Ovary (tissue), 3 donors: ENCODE measurements around the gene LGI2.

Experiments
- CTCF ChIP-seq, 3 donors: fragments of 450-650 bp in 2 of 3; fragments of 200-600 bp in 1 of 3; IDR thresholded peaks; one replicate each; pipeline versions ENCODE4 v1.5.1 to v1.8.0; 2016 to 2022; ENCODE audit warnings: antibody characterized with exemption in 3 of 3, mild to moderate bottlenecking in 1 of 3
- POLR2A ChIP-seq: fragments of 450-650 bp; IDR thresholded peaks from one replicate; pipeline ENCODE4 v1.6.1; 2017; ENCODE audit warnings: antibody characterized with exemption, mild to moderate bottlenecking, moderate library complexity
- donor health status: DM: no; HTN: no; CAD: no.

- TF ChIP-seq POLR2A (no peak), CTCF (IDR thresholded peaks at IDR 0.05) (no peak)
These were observed 45.1 kb upstream of the LGI2 start for GRCh38 chr4:25075851-25076250.
